Gastrocnemius medialis (tissue), 4 donors: Measurements from ENCODE around the gene MARCHF3.

Experiments used
- POLR2A ChIP-seq, 2 donors: fragments of 450-650 bp; IDR thresholded peaks; one replicate each; pipeline ENCODE4 v1.6.1; 2017; ENCODE audit warnings: antibody characterized with exemption in 2 of 2, mild to moderate bottlenecking in 2 of 2, moderate library complexity in 2 of 2
- TF ChIP-seq, protein P1 (sequence below), 5 experiments: fragments of 450-650 bp in 3 of 5; fragments of 200-600 bp in 2 of 5; sonication (generic) in 2 of 5; IDR thresholded peaks in 4 of 5; conservative IDR thresholded peaks in 1 of 5; 1 replicate in 4 of 5; 2 replicates in 1 of 5; pipeline ENCODE4 v1.5.1; 2016 to 2019; ENCODE audit warnings: antibody characterized with exemption in 5 of 5, mild to moderate bottlenecking in 3 of 5, moderate library complexity in 3 of 5

DNA sequence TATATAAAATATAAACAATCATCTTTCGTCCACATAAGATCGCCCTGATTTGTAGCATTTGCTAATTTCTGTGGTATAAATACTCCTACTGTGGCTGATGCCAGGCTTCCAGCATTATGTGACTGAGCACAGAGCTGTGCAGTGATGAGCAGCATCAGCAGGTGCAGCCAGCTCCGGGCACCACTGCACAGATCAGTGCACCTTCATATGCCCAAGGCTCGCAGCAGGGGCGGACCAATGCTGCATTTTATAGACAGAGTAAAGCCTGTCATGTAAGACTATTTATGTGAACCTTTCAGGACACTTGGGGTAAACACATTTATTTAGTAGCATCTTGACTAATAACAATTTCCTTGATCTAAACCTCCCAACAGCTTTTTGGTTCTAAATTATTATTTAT lies 200.3 kb downstream of the MARCHF3 start:
- TF ChIP-seq, protein P1, sequence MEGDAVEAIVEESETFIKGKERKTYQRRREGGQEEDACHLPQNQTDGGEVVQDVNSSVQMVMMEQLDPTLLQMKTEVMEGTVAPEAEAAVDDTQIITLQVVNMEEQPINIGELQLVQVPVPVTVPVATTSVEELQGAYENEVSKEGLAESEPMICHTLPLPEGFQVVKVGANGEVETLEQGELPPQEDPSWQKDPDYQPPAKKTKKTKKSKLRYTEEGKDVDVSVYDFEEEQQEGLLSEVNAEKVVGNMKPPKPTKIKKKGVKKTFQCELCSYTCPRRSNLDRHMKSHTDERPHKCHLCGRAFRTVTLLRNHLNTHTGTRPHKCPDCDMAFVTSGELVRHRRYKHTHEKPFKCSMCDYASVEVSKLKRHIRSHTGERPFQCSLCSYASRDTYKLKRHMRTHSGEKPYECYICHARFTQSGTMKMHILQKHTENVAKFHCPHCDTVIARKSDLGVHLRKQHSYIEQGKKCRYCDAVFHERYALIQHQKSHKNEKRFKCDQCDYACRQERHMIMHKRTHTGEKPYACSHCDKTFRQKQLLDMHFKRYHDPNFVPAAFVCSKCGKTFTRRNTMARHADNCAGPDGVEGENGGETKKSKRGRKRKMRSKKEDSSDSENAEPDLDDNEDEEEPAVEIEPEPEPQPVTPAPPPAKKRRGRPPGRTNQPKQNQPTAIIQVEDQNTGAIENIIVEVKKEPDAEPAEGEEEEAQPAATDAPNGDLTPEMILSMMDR (IDR thresholded peaks at IDR 0.05 in 4 of 5, conservative IDR thresholded peaks at IDR 0.05 in 1 of 5), result no peak
- TF ChIP-seq POLR2A (IDR thresholded peaks at IDR 0.05), result no peak
